HEK293T (cell line): ENCODE measurements around the gene TMEM39B.

Experiments used
- CTCF ChIA-PET: fragments of 350-600 bp; formaldehyde crosslinking; extraction: SDS; loops from one replicate; lab custom pipeline; 2021; ENCODE audit warnings: antibody characterized with exemption, inconsistent platforms; lab: Yijun Ruan, JAX
- POLR2A ChIA-PET: fragments of 350-600 bp; formaldehyde crosslinking; extraction: SDS; loops from one replicate; lab custom pipeline; 2020; ENCODE audit warnings: antibody characterized with exemption, inconsistent platforms; lab: Yijun Ruan, JAX
- DNase-seq: peaks from one replicate; pipeline ENCODE4 v3.0.0; 2012; ENCODE audit warnings: mixed read lengths; ENCODE audit errors: extremely low spot score
- ARNT ChIP-seq: fragments of 450-650 bp; IDR thresholded peaks from 2 replicates; pipeline ENCODE4 v1.6.1; 2017; ENCODE audit warnings: mild to moderate bottlenecking
- BHLHE40 ChIP-seq: fragments of 450-650 bp; IDR thresholded peaks from 2 replicates; pipeline ENCODE4 v1.6.1; 2016; ENCODE audit warnings: mild to moderate bottlenecking, moderate library complexity, borderline replicate concordance
- CTBP1 ChIP-seq: fragments of 450-650 bp; IDR thresholded peaks from 2 replicates; pipeline ENCODE4 v1.6.1; 2016; ENCODE audit warnings: borderline replicate concordance
- ELF4 ChIP-seq: fragments of 450-650 bp; IDR thresholded peaks from 2 replicates; pipeline ENCODE4 v1.6.1; 2017; ENCODE audit warnings: antibody characterized with exemption
- FOXA1 ChIP-seq: fragments of 450-650 bp; IDR thresholded peaks from 2 replicates; pipeline ENCODE4 v1.6.1; 2016; ENCODE audit warnings: mild to moderate bottlenecking
- FOXK2 ChIP-seq: fragments of 450-650 bp; IDR thresholded peaks from 2 replicates; pipeline ENCODE4 v1.6.1; 2016; ENCODE audit warnings: mild to moderate bottlenecking
- FOXM1 ChIP-seq: fragments of 450-650 bp; IDR thresholded peaks from 2 replicates; pipeline ENCODE4 v1.6.1; 2017; ENCODE audit warnings: mild to moderate bottlenecking, borderline replicate concordance
- HDGF ChIP-seq: fragments of 450-650 bp; IDR thresholded peaks from 2 replicates; pipeline ENCODE4 v1.6.1; 2017; ENCODE audit warnings: antibody characterized with exemption, borderline replicate concordance
- L3MBTL2 ChIP-seq: fragments of 450-650 bp; conservative IDR thresholded peaks from 2 replicates; pipeline ENCODE4 v1.6.1; 2016; ENCODE audit warnings: mild to moderate bottlenecking
- LEF1 ChIP-seq: fragments of 450-650 bp; IDR thresholded peaks from 2 replicates; pipeline ENCODE4 v1.6.1; 2017; ENCODE audit warnings: mild to moderate bottlenecking, borderline replicate concordance
- NFRKB ChIP-seq: fragments of 450-650 bp; IDR thresholded peaks from 2 replicates; pipeline ENCODE4 v1.6.1; 2016; ENCODE audit warnings: mild to moderate bottlenecking, moderate library complexity
- PKNOX1 ChIP-seq: fragments of 450-650 bp; IDR thresholded peaks from 2 replicates; pipeline ENCODE4 v1.6.1; 2016
- SP1 ChIP-seq: fragments of 450-650 bp; IDR thresholded peaks from 2 replicates; pipeline ENCODE4 v1.6.1; 2017
- SUZ12 ChIP-seq: fragments of 450-650 bp; IDR thresholded peaks from 2 replicates; pipeline ENCODE4 v1.6.1; 2016; ENCODE audit warnings: mild to moderate bottlenecking
- TARDBP ChIP-seq: fragments of 450-650 bp; IDR thresholded peaks from 2 replicates; pipeline ENCODE4 v1.6.1; 2016
- ZNF384 ChIP-seq: fragments of 450-650 bp; IDR thresholded peaks from 2 replicates; pipeline ENCODE4 v1.6.1; 2016

TMEM39B gene

GRCh38 chr1:32072622-32073298, at the start of gene TMEM39B:
Gene TMEM39B, plus strand, starts transcription at chr1:32072939. Its CDS starts 109 bp downstream, at chr1:32073048.
- DNase-seq, result peak; percentile 100
- CTCF ChIA-PET, result interaction anchor here (0.5 to 1.1 kb wide), 10 partner anchors 9 to 327 kb away, joined by 3 to 7 read pairs (median 4); partner anchors contain the start of gene KPNA6
- TF ChIP-seq SP1 (no peak), ARNT (no peak), FOXA1 (no peak), FOXM1 (no peak), L3MBTL2 (no peak), TARDBP (no peak), BHLHE40 (no peak), NFRKB (no peak)
- POLR2A ChIA-PET, result interaction anchor here (0.6 to 2.9 kb wide), 37 partner anchors 9 to 321 kb away, joined by 3 to 28 read pairs (median 4); partner anchors contain the start of genes BSDC1, CCDC28B, KHDRBS1 and KPNA6

GRCh38 chr1:32023351-32023750, 49.4 kb upstream of the TMEM39B start:
- TF ChIP-seq ELF4 (no peak), L3MBTL2 (no peak), ARNT (no peak), SP1 (no peak), FOXK2 (no peak), SUZ12 (no peak), LEF1 (no peak), TARDBP (no peak), FOXA1 (no peak), PKNOX1 (no peak), HDGF (no peak), FOXM1 (no peak), CTBP1 (no peak), BHLHE40 (no peak)
- ChIA-PET CTCF (interaction anchor here (0.6 to 0.8 kb wide), 3 partner anchors 50 to 225 kb away, joined by 3 to 8 read pairs (median 6); partner anchors contain the start of gene TMEM39B), POLR2A (interaction anchor here (1.0 to 2.0 kb wide), 3 partner anchors 10 to 50 kb away, joined by 3 to 7 read pairs (median 4); partner anchors contain the start of genes KHDRBS1 and TMEM39B)
- DNase-seq, result no peak

GRCh38 chr1:32025515-32025914, 47.2 kb upstream of the TMEM39B start:
- TF ChIP-seq ARNT (no peak), SUZ12 (no peak), NFRKB (no peak), LEF1 (no peak), FOXM1 (no peak), HDGF (no peak), TARDBP (no peak), L3MBTL2 (no peak), BHLHE40 (no peak), FOXA1 (no peak), SP1 (no peak), PKNOX1 (no peak), ELF4 (no peak)
- CTCF ChIA-PET, result interaction anchor here (0.6 kb wide), 1 partner anchor 221 kb away, joined by 4 read pairs; no protein-coding TSS in a partner anchor
- DNase-seq, result no peak
- POLR2A ChIA-PET, result no interaction called here

GRCh38 chr1:32028746-32029145, 44.0 kb upstream of the TMEM39B start:
- no peak for DNase-seq
- ChIA-PET POLR2A (no interaction called here), CTCF (no interaction called here)
- TF ChIP-seq SUZ12 (no peak), FOXK2 (no peak), HDGF (no peak), LEF1 (no peak), PKNOX1 (no peak), ZNF384 (no peak), SP1 (no peak), NFRKB (no peak), FOXM1 (no peak), ARNT (no peak), TARDBP (no peak), FOXA1 (no peak), L3MBTL2 (no peak), ELF4 (no peak), BHLHE40 (no peak), CTBP1 (no peak)

GRCh38 chr1:32031578-32032274, 41.0 kb upstream of the TMEM39B start:
- TF ChIP-seq CTBP1, result no peak
- TF ChIP-seq NFRKB, result no peak
- TF ChIP-seq ELF4, result no peak
- no peak for TF ChIP-seq L3MBTL2
- no peak for TF ChIP-seq FOXK2
- no peak for TF ChIP-seq FOXA1
- TF ChIP-seq SP1, result no peak
- no peak for TF ChIP-seq LEF1
- TF ChIP-seq ARNT, result no peak
- DNase-seq, result no peak
- ChIA-PET CTCF (interaction anchor here (1.0 kb wide), 1 partner anchor 11 kb away, joined by 7 read pairs; no protein-coding TSS in a partner anchor), POLR2A (no interaction called here)

- CTCF ChIA-PET, result no interaction called here
- POLR2A ChIA-PET, result no interaction called here
- TF ChIP-seq SUZ12, result no peak
- no peak for TF ChIP-seq ARNT
- no peak for TF ChIP-seq NFRKB
- no peak for TF ChIP-seq L3MBTL2
Observed at GRCh38 chr1:32032275-32032615, 40.5 kb upstream of the TMEM39B start.

More at GRCh38 chr1:32032275-32032615, 40.5 kb upstream of the TMEM39B start:
- DNase-seq, result no peak
